Panc1 (cell line): Measurements from ENCODE around the gene FAM234B.

Source experiments
- POLR2AphosphoS5 ChIP-seq: IDR thresholded peaks from 2 replicates; pipeline ENCODE4 v1.6.1; 2012; ENCODE audit warnings: mild to moderate bottlenecking, low read depth, low read length, moderate library complexity
- SIN3A ChIP-seq: IDR thresholded peaks from 2 replicates; pipeline ENCODE4 v1.6.1; 2012; ENCODE audit warnings: low read depth, mild to moderate bottlenecking, low read length, moderate library complexity, borderline replicate concordance; ENCODE audit not compliant: insufficient read depth
- TCF7L2 ChIP-seq: IDR thresholded peaks from 2 replicates; pipeline ENCODE4 v1.6.1; 2011; ENCODE audit warnings: mild to moderate bottlenecking, low read depth, low read length, inconsistent platforms
- TF ChIP-seq, protein P1 (sequence below): fragments of 450-650 bp; IDR thresholded peaks from 2 replicates; pipeline ENCODE4 v1.5.1; 2017; ENCODE audit warnings: mild to moderate bottlenecking
- TF ChIP-seq, protein P2 (sequence below), 2 experiments: IDR thresholded peaks; 2 replicates each; pipeline ENCODE4 v1.6.1; 2011 to 2012; ENCODE audit warnings: low read depth in 2 of 2, control low read depth in 1 of 2, low read length in 1 of 2, mild to moderate bottlenecking in 1 of 2, moderate library complexity in 1 of 2; ENCODE audit not compliant: insufficient read depth in 1 of 2

DNA sequence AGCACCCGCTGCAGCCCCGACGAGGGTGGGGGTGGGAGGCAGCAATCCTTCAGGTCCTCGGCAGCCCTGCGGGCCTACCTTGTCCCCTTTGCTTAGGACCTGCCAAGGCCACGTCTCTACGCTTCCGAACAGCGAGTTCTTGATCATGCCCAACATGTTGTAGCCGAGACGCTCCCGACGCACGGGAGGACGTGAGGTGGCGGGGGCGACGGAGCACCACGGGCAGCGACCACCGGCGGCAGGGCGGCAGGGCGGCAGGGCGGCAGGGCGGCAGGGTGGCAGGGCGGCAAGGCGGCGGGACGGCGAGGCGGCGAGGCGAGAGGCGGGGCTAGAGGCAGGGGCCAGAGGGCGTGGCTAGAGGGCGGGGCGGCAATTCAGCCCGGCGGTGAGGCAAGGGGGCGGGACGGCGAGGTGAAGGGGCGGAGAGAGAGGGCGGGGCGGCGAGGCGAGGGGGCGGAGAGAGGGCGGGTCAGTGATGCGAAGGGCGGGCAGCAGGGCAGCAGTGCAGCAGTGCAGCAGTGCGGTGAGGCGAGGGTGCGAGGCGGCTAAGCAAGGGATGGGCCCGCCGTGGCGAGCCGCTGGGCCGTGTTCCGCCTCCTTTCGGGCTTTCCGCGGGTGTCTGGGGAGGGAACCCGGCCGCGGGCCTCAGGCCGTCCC, 44.1 kb upstream of the FAM234B start, which contains the start of gene HEBP1:
- TF ChIP-seq TCF7L2, result no peak
- TF ChIP-seq, protein P1, sequence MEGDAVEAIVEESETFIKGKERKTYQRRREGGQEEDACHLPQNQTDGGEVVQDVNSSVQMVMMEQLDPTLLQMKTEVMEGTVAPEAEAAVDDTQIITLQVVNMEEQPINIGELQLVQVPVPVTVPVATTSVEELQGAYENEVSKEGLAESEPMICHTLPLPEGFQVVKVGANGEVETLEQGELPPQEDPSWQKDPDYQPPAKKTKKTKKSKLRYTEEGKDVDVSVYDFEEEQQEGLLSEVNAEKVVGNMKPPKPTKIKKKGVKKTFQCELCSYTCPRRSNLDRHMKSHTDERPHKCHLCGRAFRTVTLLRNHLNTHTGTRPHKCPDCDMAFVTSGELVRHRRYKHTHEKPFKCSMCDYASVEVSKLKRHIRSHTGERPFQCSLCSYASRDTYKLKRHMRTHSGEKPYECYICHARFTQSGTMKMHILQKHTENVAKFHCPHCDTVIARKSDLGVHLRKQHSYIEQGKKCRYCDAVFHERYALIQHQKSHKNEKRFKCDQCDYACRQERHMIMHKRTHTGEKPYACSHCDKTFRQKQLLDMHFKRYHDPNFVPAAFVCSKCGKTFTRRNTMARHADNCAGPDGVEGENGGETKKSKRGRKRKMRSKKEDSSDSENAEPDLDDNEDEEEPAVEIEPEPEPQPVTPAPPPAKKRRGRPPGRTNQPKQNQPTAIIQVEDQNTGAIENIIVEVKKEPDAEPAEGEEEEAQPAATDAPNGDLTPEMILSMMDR, result no peak
- TF ChIP-seq, protein P2, sequence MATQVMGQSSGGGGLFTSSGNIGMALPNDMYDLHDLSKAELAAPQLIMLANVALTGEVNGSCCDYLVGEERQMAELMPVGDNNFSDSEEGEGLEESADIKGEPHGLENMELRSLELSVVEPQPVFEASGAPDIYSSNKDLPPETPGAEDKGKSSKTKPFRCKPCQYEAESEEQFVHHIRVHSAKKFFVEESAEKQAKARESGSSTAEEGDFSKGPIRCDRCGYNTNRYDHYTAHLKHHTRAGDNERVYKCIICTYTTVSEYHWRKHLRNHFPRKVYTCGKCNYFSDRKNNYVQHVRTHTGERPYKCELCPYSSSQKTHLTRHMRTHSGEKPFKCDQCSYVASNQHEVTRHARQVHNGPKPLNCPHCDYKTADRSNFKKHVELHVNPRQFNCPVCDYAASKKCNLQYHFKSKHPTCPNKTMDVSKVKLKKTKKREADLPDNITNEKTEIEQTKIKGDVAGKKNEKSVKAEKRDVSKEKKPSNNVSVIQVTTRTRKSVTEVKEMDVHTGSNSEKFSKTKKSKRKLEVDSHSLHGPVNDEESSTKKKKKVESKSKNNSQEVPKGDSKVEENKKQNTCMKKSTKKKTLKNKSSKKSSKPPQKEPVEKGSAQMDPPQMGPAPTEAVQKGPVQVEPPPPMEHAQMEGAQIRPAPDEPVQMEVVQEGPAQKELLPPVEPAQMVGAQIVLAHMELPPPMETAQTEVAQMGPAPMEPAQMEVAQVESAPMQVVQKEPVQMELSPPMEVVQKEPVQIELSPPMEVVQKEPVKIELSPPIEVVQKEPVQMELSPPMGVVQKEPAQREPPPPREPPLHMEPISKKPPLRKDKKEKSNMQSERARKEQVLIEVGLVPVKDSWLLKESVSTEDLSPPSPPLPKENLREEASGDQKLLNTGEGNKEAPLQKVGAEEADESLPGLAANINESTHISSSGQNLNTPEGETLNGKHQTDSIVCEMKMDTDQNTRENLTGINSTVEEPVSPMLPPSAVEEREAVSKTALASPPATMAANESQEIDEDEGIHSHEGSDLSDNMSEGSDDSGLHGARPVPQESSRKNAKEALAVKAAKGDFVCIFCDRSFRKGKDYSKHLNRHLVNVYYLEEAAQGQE (IDR thresholded peaks at IDR 0.05; ENCODE audit: insufficient read depth in 1 of 2, low read depth in 2 of 2, low read length in 1 of 2), result no peak
- peak; percentile 33; the same call in 1 of the 2 replicates for TF ChIP-seq POLR2AphosphoS5
- peak; percentile 53; the same call in 1 of the 2 replicates for TF ChIP-seq SIN3A
